ENCODE measurements around the gene ZPBP.
"Not testable (repeated sequence)": the region's sequence is repeated elsewhere in the genome, so short reads cannot be mapped to it uniquely, and the experiment has no call there.

Gene ZPBP

GRCh38 chr7:50056131-50056530, 36.9 kb downstream of the ZPBP start:
- TF ChIP-seq ZNF70 (CRISPR knock-in tag; IDR thresholded peaks at IDR 0.05) (no peak), RARB (CRISPR knock-in tag; IDR thresholded peaks at IDR 0.05) (no peak), PATZ1 (CRISPR knock-in tag; IDR thresholded peaks at IDR 0.05; ENCODE audit: borderline replicate concordance) (no peak), CREB5 (CRISPR knock-in tag; IDR thresholded peaks at IDR 0.05; ENCODE audit: low read depth) (no peak), CSDC2 (CRISPR knock-in tag; IDR thresholded peaks at IDR 0.05) (no peak), ARNTL (CRISPR knock-in tag; IDR thresholded peaks at IDR 0.05; ENCODE audit: borderline replicate concordance, low read depth) (no peak), TCF4 (CRISPR knock-in tag; IDR thresholded peaks at IDR 0.05; ENCODE audit: borderline replicate concordance) (no peak), OSR1 (CRISPR knock-in tag; IDR thresholded peaks at IDR 0.05) (no peak), ZC3H10 (CRISPR knock-in tag; IDR thresholded peaks at IDR 0.05) (no peak), CSRNP3 (CRISPR knock-in tag; IDR thresholded peaks at IDR 0.05) (no peak), ZNF8 (CRISPR knock-in tag; IDR thresholded peaks at IDR 0.05) (no peak), BACH2 (CRISPR knock-in tag; IDR thresholded peaks at IDR 0.05; ENCODE audit: borderline replicate concordance) (no peak), PPARA (CRISPR knock-in tag; IDR thresholded peaks at IDR 0.05; ENCODE audit: borderline replicate concordance) (no peak), POU6F1 (CRISPR knock-in tag; IDR thresholded peaks at IDR 0.05; ENCODE audit: borderline replicate concordance, low read depth) (no peak), ZNF565 (CRISPR knock-in tag; conservative IDR thresholded peaks at IDR 0.05; ENCODE audit: low read depth) (no peak), ESRRG (CRISPR knock-in tag; IDR thresholded peaks at IDR 0.05) (no peak)
- ATAC-seq: no peak

- TF ChIP-seq ZNF8 (CRISPR knock-in tag; IDR thresholded peaks at IDR 0.05): no peak
- TF ChIP-seq ARNTL (CRISPR knock-in tag; IDR thresholded peaks at IDR 0.05; ENCODE audit: borderline replicate concordance, low read depth): no peak
- no peak for TF ChIP-seq ESRRG (CRISPR knock-in tag; IDR thresholded peaks at IDR 0.05)
- no peak for TF ChIP-seq ZNF70 (CRISPR knock-in tag; IDR thresholded peaks at IDR 0.05)
- no peak for TF ChIP-seq BACH2 (CRISPR knock-in tag; IDR thresholded peaks at IDR 0.05; ENCODE audit: borderline replicate concordance)
- TF ChIP-seq GLIS3 (CRISPR knock-in tag; IDR thresholded peaks at IDR 0.05): no peak
- no peak for TF ChIP-seq TSHZ2 (CRISPR knock-in tag; IDR thresholded peaks at IDR 0.05)
- TF ChIP-seq ISL1 (CRISPR knock-in tag; IDR thresholded peaks at IDR 0.05): no peak
- no peak for ATAC-seq
Observed at GRCh38 chr7:50047716-50048115, 45.3 kb downstream of the ZPBP start.

- ATAC-seq: not testable (repeated sequence)
Observed at GRCh38 chr7:50041165-50041564, 51.9 kb downstream of the ZPBP start.

GRCh38 chr7:50037086-50037485, 56.0 kb downstream of the ZPBP start:
- TF ChIP-seq TSHZ2 (CRISPR knock-in tag; IDR thresholded peaks at IDR 0.05) (no peak), GLIS3 (CRISPR knock-in tag; IDR thresholded peaks at IDR 0.05) (no peak), POU6F1 (CRISPR knock-in tag; IDR thresholded peaks at IDR 0.05; ENCODE audit: borderline replicate concordance, low read depth) (no peak)
- ATAC-seq: no peak
